Measurements from ENCODE around the gene FBXO31. TPM values are rescaled to one million over a fixed set of nuclear protein-coding genes. Genes with fewer than 3 reads are reported as not detected.
A peak's percentile ranks its signal among the peaks of the same experiment; 100 is the strongest.

Gene FBXO31
- total and polyA plus RNA-seq, 9 of the 15 experiments (the other 6 are each of a cell fraction or from before 2014, with no cell fraction given) = 0.18 to 33.3 (median 10.9) TPM

- no peak for TF ChIP-seq EWSR1 (IDR thresholded peaks at IDR 0.05; ENCODE audit: borderline replicate concordance, low read depth, partially characterized antibody)
- TF ChIP-seq OTX1 (CRISPR knock-in tag; IDR thresholded peaks at IDR 0.05) = no peak
- TF ChIP-seq MYNN (IDR thresholded peaks at IDR 0.05) = no peak
- no peak for TF ChIP-seq MYNN (CRISPR knock-in tag; IDR thresholded peaks at IDR 0.05)
- no peak for TF ChIP-seq ZFP36 (IDR thresholded peaks at IDR 0.05; ENCODE audit: low read depth, low read length, partially characterized antibody)
- peak; percentile 66 for TF ChIP-seq TAL1 (IDR thresholded peaks at IDR 0.05)
- TF ChIP-seq TFE3 (CRISPR knock-in tag; IDR thresholded peaks at IDR 0.05) = no peak
- no peak for TF ChIP-seq ZNF24 (IDR thresholded peaks at IDR 0.05)
- no peak for TF ChIP-seq HES1 (IDR thresholded peaks at IDR 0.05; ENCODE audit: low read depth)
- no peak for TF ChIP-seq TCF7 (IDR thresholded peaks at IDR 0.05; ENCODE audit: borderline replicate concordance)
- no peak for TF ChIP-seq HEY1 (CRISPR knock-in tag; IDR thresholded peaks at IDR 0.05; ENCODE audit: borderline replicate concordance)
- TF ChIP-seq ILF3 (IDR thresholded peaks at IDR 0.05; ENCODE audit: borderline replicate concordance) = no peak
- no peak for TF ChIP-seq TSC22D4 (tag; IDR thresholded peaks at IDR 0.05)
- TF ChIP-seq BCL6 (CRISPR knock-in tag; IDR thresholded peaks at IDR 0.05) = no peak
- no peak for TF ChIP-seq DLX4 (CRISPR knock-in tag; IDR thresholded peaks at IDR 0.05)
- TF ChIP-seq RBM17 (IDR thresholded peaks at IDR 0.05; ENCODE audit: borderline replicate concordance, low read depth, low read length) = no peak
- 0 out of 4 replicates have a peak, but pooled peaks of 1 of the 2 experiments have one; percentile 16 for TF ChIP-seq MAZ (CRISPR knock-in tag; conservative IDR thresholded peaks at IDR 0.05 in 1 of 2, IDR thresholded peaks at IDR 0.05 in 1 of 2)
- TF ChIP-seq ARHGAP35 (IDR thresholded peaks at IDR 0.05; ENCODE audit: partially characterized antibody) = no peak
- peak in 1 of 3 experiments; percentile 25 for TF ChIP-seq YY1 (IDR thresholded peaks at IDR 0.05; ENCODE audit: borderline replicate concordance in 1 of 3, control insufficient read depth in 1 of 3, extremely low read depth in 1 of 3, insufficient read depth in 3 of 3, insufficient read length in 1 of 3, insufficient replicate concordance in 2 of 3, low read depth in 1 of 3, low read length in 2 of 3)
- TF ChIP-seq PRDM10 (IDR thresholded peaks at IDR 0.05; ENCODE audit: partially characterized antibody) = peak; percentile 22
These were observed 6.9 kb downstream of the FBXO31 start (continued) for GRCh38 chr16:87376660-87377059.

Measured in K562 (cell line).